Activated CD4-positive, alpha-beta T cell treated with anti-CD3 and anti-CD28 coated beads for 48 hours (primary cell): ENCODE data around the gene INO80.
"Not testable (repeated sequence)": the region's sequence is repeated elsewhere in the genome, so short reads cannot be mapped to it uniquely, and the experiment has no call there.

ENCODE experiments used
- DNase-seq: peaks from one replicate; pipeline ENCODE4 v3.0.0-alpha.2; 2020

The INO80 gene

GRCh38 chr15:41116116-41116961 lies at the start of gene INO80:
Gene INO80 (minus strand): TSS chr15:41116280. CDS start chr15:41096310, 19,970 bp downstream.
- peak; percentile 97 for DNase-seq

- no peak for DNase-seq
Observed at GRCh38 chr15:41161736-41162135, 45.7 kb upstream of the INO80 start.

GRCh38 chr15:41161336-41161735 lies 45.3 kb upstream of the INO80 start:
- DNase-seq = no peak

GRCh38 chr15:41160639-41161315 lies 44.7 kb upstream of the INO80 start:
- no peak for DNase-seq

GRCh38 chr15:41154412-41154811 lies 38.3 kb upstream of the INO80 start:
- DNase-seq = no peak

GRCh38 chr15:41153733-41154132 lies 37.7 kb upstream of the INO80 start:
- no peak for DNase-seq

- DNase-seq = no peak
Observed at GRCh38 chr15:41151451-41152005, 35.4 kb upstream of the INO80 start.

- DNase-seq = no peak
Observed at GRCh38 chr15:41150279-41150678, 34.2 kb upstream of the INO80 start.

GRCh38 chr15:41148065-41148464 lies 32.0 kb upstream of the INO80 start:
- DNase-seq = no peak

- no peak for DNase-seq
Observed at GRCh38 chr15:41139619-41140018, 23.5 kb upstream of the INO80 start.

GRCh38 chr15:41139112-41139511 lies 23.0 kb upstream of the INO80 start:
- not testable (repeated sequence) for DNase-seq

- not testable (repeated sequence) for DNase-seq
Observed at GRCh38 chr15:41135580-41135979, 19.5 kb upstream of the INO80 start.

- no peak for DNase-seq
Observed at GRCh38 chr15:41133454-41133853, 17.4 kb upstream of the INO80 start.

- DNase-seq = peak; percentile 13
Observed at GRCh38 chr15:41132094-41132493, 16.0 kb upstream of the INO80 start.

GRCh38 chr15:41128174-41128902 lies 12.3 kb upstream of the INO80 start:
- DNase-seq = no peak

- no peak for DNase-seq
Observed at GRCh38 chr15:41125931-41126642, 10.0 kb upstream of the INO80 start.

- DNase-seq = no peak
Observed at GRCh38 chr15:41125063-41125669, 9.1 kb upstream of the INO80 start.

- DNase-seq = no peak
Observed at GRCh38 chr15:41124058-41124457, 8.0 kb upstream of the INO80 start.

- no peak for DNase-seq
Observed at GRCh38 chr15:41122849-41123248, 6.8 kb upstream of the INO80 start.

GRCh38 chr15:41121951-41122350 lies 5.9 kb upstream of the INO80 start:
- no peak for DNase-seq

- DNase-seq = no peak
Observed at GRCh38 chr15:41116962-41117252, 827 bp upstream of the INO80 start.

- peak; percentile 85 for DNase-seq
Observed at GRCh38 chr15:41115652-41116115, 396 bp downstream of the INO80 start.
